GM19238 (cell line): ENCODE results near the gene TYRO3.
"Not testable (repeated sequence)": the region's sequence is repeated elsewhere in the genome, so short reads cannot be mapped to it uniquely, and the experiment has no call there.

Experiments
- DNase-seq: peaks from one replicate; pipeline ENCODE4 v3.0.0; 2011; ENCODE audit warnings: low spot score; ENCODE audit not compliant: insufficient read length

TYRO3 gene

GRCh38 chr15:41554343-41554742 lies 4.7 kb upstream of the TYRO3 start:
- DNase-seq = no peak

GRCh38 chr15:41554915-41555314 lies 4.1 kb upstream of the TYRO3 start:
- DNase-seq = no peak

GRCh38 chr15:41556677-41557076 lies 2.3 kb upstream of the TYRO3 start:
- no peak for DNase-seq

GRCh38 chr15:41557673-41558399 lies 1.2 kb upstream of the TYRO3 start:
- peak; percentile 69 for DNase-seq

- no peak for DNase-seq
These were observed 299 bp downstream of the TYRO3 start for GRCh38 chr15:41559239-41559782.

- DNase-seq = no peak
These were observed 1.5 kb downstream of the TYRO3 start for GRCh38 chr15:41560572-41560874.

GRCh38 chr15:41561104-41561776 lies 2.2 kb downstream of the TYRO3 start:
- no peak for DNase-seq

- DNase-seq = no peak
These were observed 2.7 kb downstream of the TYRO3 start for GRCh38 chr15:41561777-41562145.

- no peak for DNase-seq
These were observed 3.2 kb downstream of the TYRO3 start for GRCh38 chr15:41562244-41562643.

GRCh38 chr15:41562784-41563198 lies 3.8 kb downstream of the TYRO3 start:
- no peak for DNase-seq

- no peak for DNase-seq
These were observed 5.4 kb downstream of the TYRO3 start for GRCh38 chr15:41564286-41564959.

- DNase-seq = no peak
These were observed 6.0 kb downstream of the TYRO3 start for GRCh38 chr15:41564960-41565502.

- no peak for DNase-seq
These were observed 6.7 kb downstream of the TYRO3 start for GRCh38 chr15:41565702-41566101.

GRCh38 chr15:41566121-41566885 lies 7.3 kb downstream of the TYRO3 start:
- DNase-seq = no peak

- no peak for DNase-seq
These were observed 8.2 kb downstream of the TYRO3 start for GRCh38 chr15:41567261-41567660.

- no peak for DNase-seq
These were observed 8.8 kb downstream of the TYRO3 start for GRCh38 chr15:41567862-41568261.

GRCh38 chr15:41568350-41569017 lies 9.5 kb downstream of the TYRO3 start:
- no peak for DNase-seq

GRCh38 chr15:41569232-41569631 lies 10.2 kb downstream of the TYRO3 start:
- not testable (repeated sequence) for DNase-seq

- DNase-seq = no peak
These were observed 11.8 kb downstream of the TYRO3 start for GRCh38 chr15:41570764-41571163.

GRCh38 chr15:41571948-41572347 lies 12.9 kb downstream of the TYRO3 start:
- no peak for DNase-seq

GRCh38 chr15:41572866-41573265 lies 13.9 kb downstream of the TYRO3 start:
- DNase-seq = no peak
